ENCODE measurements around the gene NR3C2. TPM values are rescaled to one million over a fixed set of nuclear protein-coding genes. Genes with fewer than 3 reads are reported as not detected.
"Not testable (repeated sequence)": the region's sequence is repeated elsewhere in the genome, so short reads cannot be mapped to it uniquely, and the experiment has no call there.

Gene NR3C2
- total RNA-seq, 1 donor from 2014 or later: 24.7 TPM

GRCh38 chr4:148210661-148211060, 231.6 kb downstream of the NR3C2 start:
- no peak for DNase-seq
- ATAC-seq (ENCODE audit: poor library complexity): no peak
- intact Hi-C loops (cut with DNase I): no loop called here

GRCh38 chr4:148207068-148207467, 235.1 kb downstream of the NR3C2 start:
- intact Hi-C loops (cut with DNase I): no loop called here

GRCh38 chr4:148205476-148205875, 236.7 kb downstream of the NR3C2 start:
- intact Hi-C loops (cut with DNase I): no loop called here
- ATAC-seq (ENCODE audit: poor library complexity) (no peak), DNase-seq (no peak)

More at GRCh38 chr4:148207068-148207467, 235.1 kb downstream of the NR3C2 start:
- no peak for ATAC-seq (ENCODE audit: poor library complexity)
- DNase-seq: no peak

GRCh38 chr4:148204892-148205291, 237.3 kb downstream of the NR3C2 start:
- intact Hi-C loops (cut with DNase I): no loop called here
- ATAC-seq (ENCODE audit: poor library complexity) (no peak), DNase-seq (no peak)

- intact Hi-C loops (cut with DNase I): no loop called here
- ATAC-seq (ENCODE audit: poor library complexity): no peak
- no peak for DNase-seq
Observed at GRCh38 chr4:148204171-148204570, 238.0 kb downstream of the NR3C2 start.

GRCh38 chr4:148203056-148203898, 238.9 kb downstream of the NR3C2 start:
- ATAC-seq (ENCODE audit: poor library complexity) (peak; percentile 90), DNase-seq (no peak)
- intact Hi-C loops (cut with DNase I): no loop called here

GRCh38 chr4:148200960-148201359, 241.3 kb downstream of the NR3C2 start:
- no peak for DNase-seq
- intact Hi-C loops (cut with DNase I): no loop called here
- ATAC-seq (ENCODE audit: poor library complexity): no peak

- DNase-seq (no peak), ATAC-seq (ENCODE audit: poor library complexity) (no peak)
- intact Hi-C loops (cut with DNase I): no loop called here
Observed at GRCh38 chr4:148196164-148196563, 246.1 kb downstream of the NR3C2 start.

GRCh38 chr4:148192526-148192925, 249.7 kb downstream of the NR3C2 start:
- intact Hi-C loops (cut with DNase I): no loop called here
- DNase-seq (no peak), ATAC-seq (ENCODE audit: poor library complexity) (no peak)

- DNase-seq; intact Hi-C loops (cut with DNase I); ATAC-seq (ENCODE audit: poor library complexity): not testable (repeated sequence)
Observed at GRCh38 chr4:148187454-148188222, 254.6 kb downstream of the NR3C2 start.

- intact Hi-C loops (cut with DNase I): no loop called here
- no peak for ATAC-seq (ENCODE audit: poor library complexity)
- no peak for DNase-seq
Observed at GRCh38 chr4:148184922-148185321, 257.3 kb downstream of the NR3C2 start.

GRCh38 chr4:148182230-148182911, 259.8 kb downstream of the NR3C2 start:
- intact Hi-C loops (cut with DNase I): no loop called here
- no peak for DNase-seq
- ATAC-seq (ENCODE audit: poor library complexity): peak; percentile 68

GRCh38 chr4:148173397-148174017, 268.7 kb downstream of the NR3C2 start:
- no peak for ATAC-seq (ENCODE audit: poor library complexity)
- intact Hi-C loops (cut with DNase I): no loop called here
- no peak for DNase-seq

- intact Hi-C loops (cut with DNase I): no loop called here
- DNase-seq: no peak
- peak; percentile 16 for ATAC-seq (ENCODE audit: poor library complexity)
Observed at GRCh38 chr4:148171596-148171995, 270.6 kb downstream of the NR3C2 start.

GRCh38 chr4:148170408-148171365, 271.5 kb downstream of the NR3C2 start:
- intact Hi-C loops (cut with DNase I): no loop called here
- ATAC-seq (ENCODE audit: poor library complexity): no peak
- DNase-seq: no peak

- DNase-seq (no peak), ATAC-seq (ENCODE audit: poor library complexity) (peak; percentile 47)
- intact Hi-C loops (cut with DNase I): no loop called here
Observed at GRCh38 chr4:148166132-148166591, 276.1 kb downstream of the NR3C2 start.

- ATAC-seq (ENCODE audit: poor library complexity): no peak
- intact Hi-C loops (cut with DNase I): no loop called here
- DNase-seq: no peak
Observed at GRCh38 chr4:148164557-148164956, 277.7 kb downstream of the NR3C2 start.

GRCh38 chr4:148162991-148163390, 279.2 kb downstream of the NR3C2 start:
- ATAC-seq (ENCODE audit: poor library complexity) (no peak), DNase-seq (no peak)
- intact Hi-C loops (cut with DNase I): no loop called here
